CD4-positive, alpha-beta T cell treated with Interleukin-4 for 1 hour (primary cell): Measurements from ENCODE around the gene PARP11.

Experiments used
- DNase-seq, 2 donors: peaks; one replicate each; pipeline ENCODE4 v3.0.0-alpha.2; 2020 to 2022

Gene PARP11

GRCh38 chr12:3768911-3769447 lies 104.2 kb downstream of the PARP11 start:
- DNase-seq: no peak

DNA sequence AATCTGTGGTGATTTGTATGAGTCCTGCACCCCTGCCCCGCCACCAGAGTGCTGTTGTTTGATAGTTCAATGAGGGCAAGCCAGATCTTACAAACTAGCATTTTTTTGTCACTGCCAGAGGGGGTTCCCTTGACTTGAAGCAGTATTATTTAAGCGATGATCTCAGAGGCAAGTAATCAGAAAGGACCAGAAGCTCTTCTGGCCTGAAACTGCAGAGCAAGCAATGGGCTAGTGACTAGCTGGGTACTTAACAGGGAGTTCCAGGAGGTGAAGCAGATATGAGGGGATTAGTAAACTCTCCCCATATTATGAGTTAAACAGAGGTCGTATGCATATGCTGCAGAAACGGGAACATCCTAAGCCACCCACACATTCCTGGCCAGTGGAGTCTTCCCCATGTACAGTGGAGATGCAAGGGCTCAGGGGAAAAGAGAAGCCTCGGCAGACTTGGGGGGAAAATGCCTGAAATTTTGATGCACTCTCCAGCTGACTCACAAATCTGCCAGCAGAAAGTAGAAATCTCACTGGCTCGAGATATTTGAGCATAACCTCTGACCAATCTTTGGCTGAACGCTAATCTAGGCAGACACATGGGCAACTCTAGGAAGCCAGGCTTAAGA lies 112.0 kb downstream of the PARP11 start:
- DNase-seq: no peak

DNA sequence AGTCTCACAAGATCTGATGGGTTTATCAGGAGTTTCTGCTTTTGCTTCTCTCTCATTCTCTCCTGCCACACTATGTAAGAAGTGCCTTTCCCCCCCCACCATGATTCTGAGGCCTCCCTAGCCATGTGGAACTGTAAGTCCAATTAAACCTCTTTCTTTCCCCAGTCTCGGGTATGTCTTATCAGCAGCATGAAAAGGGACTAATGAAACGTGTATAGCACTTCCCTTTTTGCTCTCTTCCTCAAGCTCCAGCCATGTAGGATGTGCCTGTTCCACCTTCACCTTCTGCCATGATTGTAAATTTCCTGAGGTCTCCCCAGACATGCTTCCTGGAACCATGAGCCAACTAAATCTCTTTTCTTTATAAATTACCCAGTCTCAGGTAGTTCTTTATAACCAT lies 113.3 kb downstream of the PARP11 start:
- no peak for DNase-seq
